GM18909 (cell line): ENCODE data around the gene TNFRSF21.
"Not testable (repeated sequence)": the region's sequence is repeated elsewhere in the genome, so short reads cannot be mapped to it uniquely, and the experiment has no call there.

Experiments used
- ATAC-seq: cut with Tn5 transposase; IDR thresholded peaks from one replicate; pipeline ENCODE4 v1.9.1; 2021; ENCODE audit warnings: mild to moderate bottlenecking; ENCODE audit not compliant: unreplicated experiment, poor library complexity

The TNFRSF21 gene

DNA sequence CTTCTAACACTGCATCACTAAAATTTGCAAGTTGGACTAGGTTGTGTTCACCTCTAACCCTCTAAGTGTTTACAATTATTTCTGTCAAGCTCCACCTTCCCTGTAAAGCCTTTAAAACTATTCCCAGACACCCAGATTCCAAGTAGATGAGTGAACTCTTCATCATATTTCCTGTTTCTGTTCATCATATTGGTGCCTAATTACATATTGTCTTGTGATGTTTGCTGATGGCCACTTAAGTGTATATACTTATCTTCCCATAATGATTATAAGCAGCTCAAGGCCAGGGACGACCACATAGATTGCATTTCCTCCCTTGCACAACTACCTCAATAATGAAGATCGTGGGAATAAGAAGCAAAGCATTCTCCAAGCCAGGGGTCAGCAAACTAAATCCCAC, 16.8 kb downstream of the TNFRSF21 start:
- no peak for ATAC-seq

DNA sequence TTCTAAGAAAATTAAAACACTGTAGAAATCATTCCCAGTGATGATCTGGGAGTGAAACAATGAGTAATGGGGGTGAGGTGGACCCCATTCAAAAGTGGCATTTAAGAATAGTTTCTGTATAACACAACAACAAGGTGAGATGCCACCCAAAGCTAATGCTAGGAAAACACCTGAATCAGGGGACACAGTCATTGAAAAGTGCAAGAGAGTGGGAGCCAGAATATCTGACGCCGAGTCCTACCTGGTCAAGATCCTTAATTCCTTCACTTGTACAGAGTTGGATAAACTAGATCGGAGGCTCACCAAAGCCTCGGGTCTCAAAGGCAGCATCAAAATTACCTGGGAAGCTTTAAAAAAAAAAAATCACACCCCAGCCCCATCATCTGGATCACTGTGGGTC, 17.7 kb downstream of the TNFRSF21 start:
- ATAC-seq, result no peak

DNA sequence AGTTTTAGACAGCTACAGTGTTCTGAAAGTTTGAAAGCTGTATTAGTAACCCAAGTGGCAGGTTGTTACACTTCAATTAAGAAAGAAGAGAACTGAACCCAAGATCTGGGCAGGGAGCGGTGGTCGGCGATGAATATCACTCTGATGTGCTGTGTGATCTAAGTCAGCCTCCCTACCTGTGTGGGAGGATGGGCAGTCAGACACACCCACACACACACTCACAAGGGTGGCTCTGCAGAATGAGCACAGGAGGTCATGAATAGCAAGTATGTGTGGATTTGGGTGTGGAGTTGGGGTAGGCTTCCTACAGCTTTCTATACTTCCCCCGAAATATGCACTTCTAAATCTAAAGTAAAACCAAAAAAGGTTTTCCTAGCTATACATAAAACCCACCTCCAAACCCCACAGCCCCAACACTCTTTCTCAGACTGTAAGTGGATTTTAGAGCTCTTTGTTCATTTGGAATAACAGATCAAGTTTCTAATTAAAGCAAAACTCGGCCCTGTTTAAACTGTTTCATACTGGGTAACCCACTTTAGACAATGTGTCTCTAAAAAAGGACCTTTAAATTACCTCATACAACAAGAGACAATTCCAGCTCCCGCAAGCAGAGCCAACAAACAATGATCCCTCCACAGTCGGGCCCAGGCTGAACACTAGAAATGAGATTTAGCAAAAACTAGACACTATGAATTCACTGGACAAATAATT, 19.4 kb downstream of the TNFRSF21 start:
- no peak for ATAC-seq

DNA sequence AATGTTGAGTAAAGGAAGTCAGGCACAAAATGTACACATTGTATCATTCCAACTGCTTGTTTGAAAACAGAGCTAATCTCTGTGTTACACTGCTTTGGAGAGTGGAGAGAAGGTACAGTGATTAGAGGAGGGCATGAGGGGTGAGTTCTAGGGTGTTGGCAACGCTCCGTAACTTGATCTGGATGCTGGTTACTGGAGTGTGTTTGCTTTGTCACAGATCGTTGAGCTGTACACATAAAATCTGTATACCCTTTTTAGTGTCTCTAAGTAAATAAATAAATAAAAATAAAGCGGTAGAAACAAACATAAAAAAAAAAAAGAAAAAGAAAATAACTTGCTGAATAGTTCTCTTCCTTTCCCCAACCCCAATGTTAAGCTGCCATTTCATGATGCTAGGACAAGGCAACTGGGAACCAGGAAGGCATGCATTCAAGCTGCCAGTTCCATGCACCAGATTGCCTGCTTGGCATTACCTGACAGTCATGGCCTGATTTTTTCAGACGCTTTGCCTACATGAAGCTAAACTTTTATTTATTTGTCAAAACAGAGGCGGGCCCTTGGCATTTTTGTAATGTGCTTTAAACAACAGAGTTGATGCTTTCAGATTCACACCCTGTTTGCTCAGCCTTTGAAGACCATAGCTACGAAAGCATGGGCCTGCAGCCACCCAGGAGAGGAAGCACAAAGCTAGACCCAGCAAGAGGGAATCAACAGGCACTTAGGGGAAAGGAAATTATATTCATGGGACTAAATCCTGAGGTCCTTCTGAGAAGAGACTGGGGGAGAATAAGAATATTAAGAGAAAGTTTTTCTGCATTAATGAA, 21.2 kb downstream of the TNFRSF21 start:
- no peak for ATAC-seq

- no peak for ATAC-seq
Measured at GRCh38 chr6:47286301-47286700, 23.4 kb downstream of the TNFRSF21 start.

- ATAC-seq, result no peak
Measured at GRCh38 chr6:47283993-47284392, 25.7 kb downstream of the TNFRSF21 start.

DNA sequence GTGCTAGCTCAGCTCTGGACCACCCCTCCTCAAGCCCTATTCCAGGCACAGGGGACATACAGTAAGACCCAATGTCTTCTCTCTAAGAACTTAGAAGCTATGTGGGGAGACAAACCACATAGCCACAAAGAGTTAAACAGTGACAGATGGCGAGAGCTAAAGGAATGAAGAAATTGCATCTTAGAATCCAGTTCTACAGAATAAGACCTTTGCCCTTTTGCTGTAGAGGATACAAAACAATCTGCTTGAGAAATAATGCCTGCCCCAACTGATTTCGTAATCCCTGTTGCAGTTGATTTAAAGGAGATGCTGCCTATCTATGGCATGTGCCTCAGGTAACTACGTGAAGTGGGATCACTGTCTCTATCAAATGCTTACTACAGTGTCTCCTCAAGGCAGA, 31.2 kb downstream of the TNFRSF21 start:
- peak; percentile 81 for ATAC-seq

DNA sequence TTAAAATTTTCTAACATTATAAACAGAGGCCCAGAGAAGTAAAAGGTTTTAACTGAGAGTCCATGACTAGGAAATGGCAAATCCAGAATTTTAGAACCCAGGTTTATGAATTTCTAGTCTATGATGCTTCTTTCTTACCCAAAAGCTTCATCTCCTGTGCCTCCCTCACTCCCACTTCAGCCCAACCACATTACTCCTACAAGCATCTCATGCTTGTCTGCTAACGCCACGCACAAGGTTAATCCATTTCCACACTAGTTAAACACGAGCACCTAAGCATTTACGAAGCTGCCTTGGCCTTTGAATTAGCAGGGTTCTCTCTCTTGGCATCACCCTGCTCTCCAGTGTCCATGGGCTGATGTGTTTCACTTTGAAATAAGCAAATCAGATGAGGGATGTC, 32.0 kb downstream of the TNFRSF21 start:
- no peak for ATAC-seq

- ATAC-seq, result no peak
Measured at GRCh38 chr6:47276377-47276776, 33.3 kb downstream of the TNFRSF21 start.

DNA sequence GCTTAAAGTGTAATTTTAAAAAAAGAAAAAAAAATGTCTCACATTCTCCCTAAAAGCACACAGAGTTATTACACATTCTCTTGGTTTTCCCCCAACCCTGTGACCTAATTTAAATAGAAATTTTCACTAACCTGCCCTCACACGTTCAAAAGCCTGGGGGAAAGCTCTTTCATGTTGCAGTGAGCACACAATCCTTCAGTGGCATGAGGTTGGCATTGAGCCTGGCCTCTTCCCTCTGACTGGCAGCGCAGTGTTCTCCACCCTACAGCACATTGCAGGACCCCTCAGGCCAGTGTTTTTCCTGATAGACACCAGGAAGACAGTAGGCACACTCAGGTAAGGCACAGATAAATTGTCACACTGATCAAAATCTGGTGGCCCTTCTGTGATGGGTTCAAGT, 34.1 kb downstream of the TNFRSF21 start:
- no peak for ATAC-seq

DNA sequence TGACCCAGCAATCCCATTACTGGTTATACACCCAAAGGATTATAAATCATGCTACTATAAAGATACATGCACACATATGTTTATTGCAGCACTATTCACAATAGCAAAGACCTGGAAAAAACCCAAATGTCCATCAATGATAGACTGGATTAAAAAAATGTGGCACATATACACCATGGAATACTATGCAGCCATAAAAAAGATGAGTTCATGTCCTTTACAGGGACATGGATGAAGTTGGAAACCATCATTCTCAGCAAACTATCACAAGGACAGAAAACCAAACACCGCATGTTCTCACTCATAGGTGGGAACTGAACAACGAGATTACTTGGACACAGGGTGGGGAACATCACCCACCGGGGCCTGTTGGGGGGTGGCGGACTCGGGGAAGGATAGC, 34.6 kb downstream of the TNFRSF21 start:
- not testable (repeated sequence) for ATAC-seq

DNA sequence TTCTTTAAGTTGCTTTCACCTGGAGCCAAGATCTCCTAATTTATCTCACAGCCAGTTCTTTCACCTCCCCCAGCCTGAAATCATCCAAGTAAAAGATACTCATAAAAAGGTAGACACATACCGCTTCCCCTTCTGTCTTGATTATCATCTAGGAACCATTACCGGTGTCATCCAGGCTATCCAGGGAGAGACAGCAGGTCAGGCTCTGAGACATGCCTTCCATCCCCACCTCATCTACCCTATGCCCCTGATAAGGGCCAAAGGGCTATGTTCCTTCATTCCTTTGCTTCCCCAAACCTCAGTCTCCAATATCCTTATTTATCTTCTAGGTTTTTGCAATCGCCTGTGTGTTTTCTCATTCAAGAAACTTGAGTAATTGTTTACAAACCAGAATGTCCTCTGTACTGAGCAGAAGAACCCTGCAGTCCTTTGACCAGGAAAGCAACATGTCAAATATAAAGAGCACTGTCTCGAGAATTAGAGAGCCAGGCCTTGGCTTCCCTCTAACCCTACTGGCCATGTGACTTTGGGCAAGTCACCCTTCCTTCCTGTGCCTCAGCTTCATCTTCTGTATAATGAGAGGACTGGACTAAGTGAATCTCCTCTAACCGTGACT, 41.0 kb downstream of the TNFRSF21 start:
- ATAC-seq, result no peak

DNA sequence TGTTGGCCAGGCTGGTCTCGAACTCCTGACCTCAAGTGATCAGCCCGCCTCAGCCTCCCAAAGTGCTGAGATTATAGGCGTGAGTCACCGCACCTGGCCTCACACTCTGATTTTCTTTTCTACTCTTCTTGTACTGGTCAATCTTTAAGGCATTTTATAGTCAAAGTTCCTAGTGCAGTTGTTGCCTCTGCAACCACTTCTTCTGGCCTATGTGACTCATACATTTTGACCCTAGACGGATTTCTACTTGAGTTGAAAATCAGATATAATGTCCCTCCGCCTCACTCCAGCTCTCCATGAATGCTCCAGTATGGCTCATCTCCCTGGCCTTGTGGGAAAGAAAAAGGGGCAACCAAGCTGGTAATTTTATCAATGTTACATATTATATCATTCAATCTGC, 42.4 kb downstream of the TNFRSF21 start:
- no peak for ATAC-seq

GRCh38 chr6:47265971-47266370, 43.7 kb downstream of the TNFRSF21 start:
- no peak for ATAC-seq

- no peak for ATAC-seq
Measured at GRCh38 chr6:47264775-47265184, 44.9 kb downstream of the TNFRSF21 start.

- ATAC-seq, result no peak
Measured at GRCh38 chr6:47263268-47263667, 46.4 kb downstream of the TNFRSF21 start.

DNA sequence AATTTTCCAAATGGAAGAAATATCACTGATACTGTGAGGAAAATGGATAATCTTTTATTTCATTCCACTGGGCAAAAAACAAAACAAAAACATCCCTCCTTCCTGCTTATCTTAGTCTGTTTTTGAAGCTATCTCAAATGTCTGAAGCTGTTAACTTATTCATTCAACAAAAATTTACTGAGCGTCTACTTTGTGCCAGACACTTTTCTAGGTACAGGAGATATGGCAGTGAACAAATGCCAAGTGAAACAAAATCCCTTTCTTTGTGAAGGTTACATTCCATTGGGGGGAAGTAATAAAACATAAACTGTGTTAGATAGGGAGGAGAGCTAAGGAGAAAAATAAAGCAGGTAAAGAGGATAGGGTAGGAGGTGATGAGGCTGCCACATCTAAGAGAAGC, 47.5 kb downstream of the TNFRSF21 start:
- ATAC-seq, result no peak

DNA sequence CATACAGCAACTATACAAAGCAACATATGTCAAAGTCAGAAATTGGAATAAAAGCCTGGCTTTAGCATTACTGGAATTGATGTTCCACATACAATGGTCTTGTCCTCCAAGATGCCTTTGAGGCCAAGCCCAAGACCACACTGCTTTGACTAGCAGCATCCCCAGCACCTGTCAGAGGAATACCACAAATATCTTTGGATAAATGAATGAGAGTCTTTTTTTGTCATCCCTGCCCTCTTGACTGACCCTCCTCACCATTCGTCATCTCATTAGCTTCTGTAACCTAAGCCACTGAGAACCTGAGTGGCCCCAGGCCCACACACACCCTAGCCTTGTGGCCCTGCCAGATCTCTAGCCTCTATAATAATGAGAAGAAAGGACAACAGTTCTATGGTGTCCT, 48.5 kb downstream of the TNFRSF21 start:
- no peak for ATAC-seq

GRCh38 chr6:47260021-47260420, 49.7 kb downstream of the TNFRSF21 start:
- ATAC-seq, result no peak

GRCh38 chr6:47258724-47259347, 50.9 kb downstream of the TNFRSF21 start:
- ATAC-seq, result no peak
